HG02610 (cell line): ENCODE measurements around the gene TTC39B.
A peak's percentile ranks its signal among the peaks of the same experiment; 100 is the strongest.

Experiments used
- ATAC-seq: cut with Tn5 transposase; IDR thresholded peaks from one replicate; pipeline ENCODE4 v1.9.1; 2021; ENCODE audit warnings: mild to moderate bottlenecking, moderate library complexity; ENCODE audit not compliant: unreplicated experiment

Gene TTC39B

DNA sequence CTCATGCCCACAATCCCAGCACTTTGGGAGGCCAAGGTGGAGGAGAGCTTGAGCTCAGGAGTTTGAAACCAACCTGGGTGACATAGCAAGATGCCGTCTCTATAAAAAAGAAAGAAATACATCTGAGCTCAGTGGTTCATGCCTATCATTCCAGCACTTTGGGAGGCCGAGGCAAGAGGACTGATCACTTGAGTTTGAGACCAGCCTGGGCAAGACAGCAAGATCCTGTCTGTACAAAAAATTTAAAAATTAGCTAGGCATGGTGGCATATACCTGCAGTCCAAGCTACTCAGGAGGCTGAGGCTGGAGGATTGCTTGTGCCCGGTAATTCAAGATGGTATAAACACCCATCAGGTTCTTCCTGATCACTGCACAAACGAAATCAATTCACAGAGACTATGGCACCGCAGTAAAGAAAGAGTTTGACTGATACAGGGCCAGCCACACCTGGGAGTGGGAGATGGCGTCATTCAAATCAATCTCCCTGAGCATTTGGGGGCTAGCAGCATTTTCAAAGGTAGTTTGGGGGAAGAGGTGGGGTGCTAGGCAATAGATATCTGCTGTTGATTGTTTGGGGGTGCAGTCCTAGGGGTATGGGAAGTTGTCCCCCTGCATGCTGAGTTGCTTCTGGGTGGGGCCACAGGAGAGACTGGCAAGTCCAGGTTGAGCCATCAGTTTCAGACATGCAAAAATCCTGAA is 169.2 kb downstream of the TTC39B start:
- no peak for ATAC-seq

DNA sequence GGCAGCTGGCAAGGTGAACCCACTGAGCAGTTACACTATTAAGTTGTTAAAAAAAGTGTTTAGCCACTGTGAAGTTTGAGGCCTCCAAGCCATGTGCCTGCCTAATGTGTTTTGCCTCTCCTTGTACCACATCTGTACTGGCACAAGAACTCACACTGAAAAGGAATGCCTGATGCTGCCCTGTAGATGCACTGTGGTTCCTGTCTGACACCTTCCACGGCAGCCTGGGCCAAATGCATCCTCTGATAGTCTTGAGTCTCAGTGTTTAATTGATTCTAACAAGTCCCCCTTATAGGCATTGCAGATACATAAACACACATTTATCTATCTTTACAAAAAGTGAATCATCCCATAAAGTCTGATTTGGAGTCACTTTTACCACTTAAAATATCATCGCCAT is 169.9 kb downstream of the TTC39B start:
- ATAC-seq, result no peak

DNA sequence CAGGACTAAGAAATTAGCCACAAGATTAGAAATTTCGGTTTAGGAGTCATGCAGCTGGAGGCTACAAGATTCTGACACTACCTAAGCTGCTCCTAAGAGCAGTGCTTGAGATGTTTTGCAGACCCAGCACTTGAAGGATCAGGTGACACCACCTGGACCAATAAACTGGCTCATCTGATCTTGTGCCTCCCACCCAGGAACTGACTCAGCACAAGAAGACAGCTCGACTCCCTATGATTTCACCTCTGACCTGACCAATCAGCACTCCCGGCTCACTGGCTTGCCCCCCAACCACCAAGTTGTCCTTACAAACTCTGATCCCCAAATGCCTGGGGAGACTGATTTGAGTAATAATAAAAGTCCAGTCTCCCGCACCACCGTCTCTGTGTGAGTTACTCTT is 170.4 kb downstream of the TTC39B start:
- ATAC-seq, result no peak

DNA sequence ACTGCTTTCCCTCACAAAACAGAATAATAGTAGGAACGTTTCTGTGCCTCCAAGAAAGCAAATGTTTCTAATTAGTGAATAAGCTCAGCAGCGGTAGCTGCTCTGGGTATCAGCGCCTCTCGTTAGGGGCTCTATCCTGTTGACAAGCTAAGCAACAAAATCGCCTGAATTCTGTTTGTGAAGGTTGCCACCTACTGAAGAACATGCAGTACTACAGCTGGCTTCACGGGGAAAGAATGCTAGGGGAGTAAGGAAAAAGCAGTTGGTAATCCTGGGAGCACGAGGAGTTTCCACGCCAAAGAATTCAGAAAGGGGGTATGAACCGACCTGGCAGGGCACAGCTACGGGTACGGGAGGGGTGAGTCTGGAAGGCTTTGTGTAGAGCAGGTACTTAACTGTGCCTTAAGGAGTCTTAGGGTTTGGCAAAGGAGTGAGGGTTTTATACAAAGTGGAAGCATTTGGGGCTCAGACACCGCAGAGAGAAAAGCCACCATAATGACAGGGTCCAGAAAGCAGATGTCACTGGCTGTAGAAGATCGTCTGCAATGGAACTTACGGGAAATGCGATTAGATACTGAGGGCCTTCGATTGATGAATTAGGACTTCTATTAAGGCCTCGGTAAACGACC is 171.7 kb downstream of the TTC39B start:
- peak; percentile 89 for ATAC-seq

DNA sequence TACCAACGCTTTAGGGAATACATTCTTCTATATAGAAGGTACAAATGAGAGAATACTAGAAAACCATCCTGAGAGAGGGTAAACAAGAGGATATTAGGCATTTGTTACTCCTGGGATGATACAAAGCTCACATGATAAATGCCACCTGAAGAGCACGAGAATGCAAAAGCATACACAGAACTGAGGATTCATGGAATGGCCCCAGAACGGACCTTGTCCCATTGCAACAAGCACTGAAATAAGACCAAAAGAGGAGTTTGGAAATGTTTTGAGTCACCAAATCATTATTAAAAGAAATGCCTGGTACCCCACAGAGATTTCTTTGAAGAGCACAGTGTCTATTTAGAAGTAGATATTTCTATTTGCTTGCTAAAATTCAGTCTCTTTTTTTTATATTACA is 173.5 kb downstream of the TTC39B start:
- ATAC-seq, result no peak

DNA sequence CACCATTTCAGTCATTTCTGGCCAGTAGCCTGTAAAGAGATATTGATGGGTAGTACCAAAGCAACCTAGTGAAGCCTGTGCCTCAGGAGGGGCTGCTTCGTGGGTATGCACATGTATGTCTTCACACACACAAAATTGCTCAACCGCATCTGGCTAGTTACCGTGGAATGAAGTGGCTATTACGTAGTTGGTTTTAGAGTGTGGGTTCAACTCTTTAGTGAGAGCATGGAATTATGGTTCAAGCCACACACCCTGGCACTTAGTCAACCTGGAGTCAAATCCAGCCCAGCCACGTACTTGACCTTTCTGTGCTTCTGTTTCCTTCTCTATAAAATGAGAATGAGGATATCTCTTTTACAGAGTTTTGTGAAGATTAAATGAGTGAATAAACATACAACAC is 174.9 kb downstream of the TTC39B start:
- ATAC-seq, result no peak

DNA sequence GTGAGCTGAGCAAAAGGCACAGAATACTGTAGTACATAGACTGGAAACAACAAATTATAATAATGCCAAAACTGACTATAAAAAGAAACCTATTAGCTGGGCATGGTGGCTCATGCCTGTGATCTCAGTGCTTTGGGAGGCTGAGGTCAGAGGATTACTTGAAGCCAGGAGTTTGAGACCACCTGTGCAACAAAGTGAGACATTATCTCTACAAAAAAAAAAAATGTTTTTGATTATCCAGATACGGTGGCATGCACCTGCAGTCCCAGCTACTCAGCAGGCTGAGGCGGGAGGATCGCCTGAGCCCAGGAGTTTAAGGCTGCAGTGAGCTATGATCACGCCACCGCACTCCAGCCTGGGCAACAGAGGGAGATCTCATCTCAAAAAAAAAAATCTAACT is 175.9 kb downstream of the TTC39B start:
- ATAC-seq, result no peak

DNA sequence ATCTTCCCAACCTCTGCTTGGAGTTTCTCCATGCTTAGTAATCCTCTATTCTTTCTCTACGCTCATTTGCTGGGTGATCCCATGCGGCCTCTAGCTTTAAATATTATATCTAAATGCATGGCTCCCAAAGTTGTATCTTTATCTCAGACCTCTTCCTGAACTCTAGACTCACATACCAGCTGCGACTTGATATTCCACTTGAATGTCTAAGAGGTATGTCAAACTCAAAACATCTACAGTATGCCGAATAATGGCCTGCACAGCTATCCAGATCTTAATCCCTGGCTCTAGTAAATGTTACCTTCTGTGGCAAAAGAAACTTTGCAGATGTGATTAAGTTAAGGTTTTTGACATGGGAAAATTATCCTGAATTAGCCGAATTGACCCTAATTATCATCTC is 179.2 kb downstream of the TTC39B start:
- no peak for ATAC-seq

DNA sequence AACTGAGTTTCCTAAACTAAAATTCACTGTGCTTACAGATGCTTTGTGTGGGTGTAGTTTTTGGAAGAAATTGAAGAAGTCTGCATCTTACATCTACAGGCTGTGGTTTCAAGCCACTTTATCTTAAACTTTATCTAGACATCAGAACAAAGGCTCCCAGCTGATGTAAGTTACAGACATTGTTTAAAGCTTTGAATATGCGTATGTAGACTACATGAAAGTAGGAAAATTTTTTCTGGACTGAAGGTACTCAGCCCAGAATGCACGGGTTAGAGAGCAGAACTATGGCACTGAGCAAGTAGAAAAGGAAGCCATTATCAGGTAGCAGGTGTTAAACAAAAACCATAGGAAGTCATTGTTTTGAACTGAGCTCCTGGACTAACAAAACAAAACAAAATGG is 185.4 kb downstream of the TTC39B start:
- ATAC-seq, result no peak

DNA sequence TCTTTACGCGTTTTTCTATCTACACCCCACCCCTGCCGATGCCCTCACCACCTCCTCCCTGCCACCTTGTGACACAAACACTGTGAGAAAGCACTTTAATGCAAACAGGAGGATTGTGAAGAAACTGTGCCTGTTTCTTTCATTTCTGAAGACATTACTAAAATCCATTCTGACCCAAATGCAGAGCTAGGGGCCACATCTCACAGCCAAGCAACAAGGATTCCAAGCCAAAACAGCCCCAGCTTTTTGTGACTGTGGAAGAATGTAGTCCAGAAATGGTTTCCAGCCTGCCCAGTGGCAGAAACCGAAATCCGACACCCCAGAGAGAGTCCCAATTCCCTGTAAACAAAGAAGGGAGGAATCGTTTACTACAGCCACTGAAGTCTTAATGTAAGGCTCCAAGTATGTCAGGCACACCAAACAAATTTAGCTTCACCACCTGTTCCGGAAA is 190.9 kb downstream of the TTC39B start:
- ATAC-seq, result no peak

DNA sequence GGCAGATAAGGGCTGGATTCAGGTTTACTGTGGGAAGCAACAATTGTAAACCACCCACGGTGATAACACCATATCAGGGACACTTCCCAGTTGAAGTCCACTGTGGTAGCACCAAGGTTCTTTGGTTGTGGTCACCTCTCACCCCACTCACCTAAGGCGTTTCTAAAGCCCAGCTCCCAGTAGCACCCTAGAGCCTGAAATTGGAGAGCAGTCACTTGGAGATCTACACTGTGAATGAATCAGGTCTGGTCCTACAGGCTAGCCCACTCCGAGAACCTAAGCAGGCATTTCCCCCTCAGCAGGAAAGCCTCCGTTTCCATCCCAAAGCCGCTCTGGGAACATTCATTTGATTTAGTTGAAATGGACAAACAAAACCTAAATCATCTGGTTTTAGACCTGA is 191.3 kb downstream of the TTC39B start:
- no peak for ATAC-seq

DNA sequence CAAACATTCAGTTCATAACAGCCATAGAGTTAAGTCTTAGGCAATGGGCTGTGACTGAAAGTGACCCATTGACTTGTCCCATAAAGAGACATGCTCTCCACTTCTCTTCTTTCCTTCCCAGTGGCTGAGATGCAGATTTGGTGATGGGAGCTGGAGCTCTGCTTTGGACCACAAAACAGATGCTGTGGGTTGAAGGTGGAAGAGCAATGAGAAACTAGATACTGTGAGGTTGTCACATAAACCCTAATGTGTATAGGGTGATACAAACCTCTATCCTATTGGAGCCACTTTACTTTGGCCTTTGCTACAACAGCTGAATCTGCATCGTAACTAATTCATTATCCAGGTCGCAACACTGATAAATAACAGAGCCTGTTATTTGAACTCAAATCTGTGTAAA is 192.0 kb downstream of the TTC39B start:
- ATAC-seq, result no peak
